Cardiac fibroblast (primary cell): ENCODE results near the gene CISTR.
A peak's percentile ranks its signal among the peaks of the same experiment; 100 is the strongest.

Source experiments
- DNase-seq, 2 donors: peaks; one replicate each; pipeline versions ENCODE4 v3.0.0 to v3.0.0-alpha.2; 2010; ENCODE audit warnings: low read depth in 2 of 2
- H3K4me3 ChIP-seq, 2 donors: replicated peaks in 1 of 2; 1 replicate in 1 of 2; 2 replicates in 1 of 2; pipeline ENCODE4 v1.5.1; 2011; ENCODE audit warnings: low read depth in 2 of 2, low read length in 2 of 2, mild to moderate bottlenecking in 2 of 2, moderate library complexity in 1 of 2
- CTCF ChIP-seq: IDR thresholded peaks from one replicate; pipeline ENCODE4 v1.5.1; 2011; ENCODE audit warnings: low read depth, mild to moderate bottlenecking, low read length, inconsistent platforms

Gene CISTR

DNA sequence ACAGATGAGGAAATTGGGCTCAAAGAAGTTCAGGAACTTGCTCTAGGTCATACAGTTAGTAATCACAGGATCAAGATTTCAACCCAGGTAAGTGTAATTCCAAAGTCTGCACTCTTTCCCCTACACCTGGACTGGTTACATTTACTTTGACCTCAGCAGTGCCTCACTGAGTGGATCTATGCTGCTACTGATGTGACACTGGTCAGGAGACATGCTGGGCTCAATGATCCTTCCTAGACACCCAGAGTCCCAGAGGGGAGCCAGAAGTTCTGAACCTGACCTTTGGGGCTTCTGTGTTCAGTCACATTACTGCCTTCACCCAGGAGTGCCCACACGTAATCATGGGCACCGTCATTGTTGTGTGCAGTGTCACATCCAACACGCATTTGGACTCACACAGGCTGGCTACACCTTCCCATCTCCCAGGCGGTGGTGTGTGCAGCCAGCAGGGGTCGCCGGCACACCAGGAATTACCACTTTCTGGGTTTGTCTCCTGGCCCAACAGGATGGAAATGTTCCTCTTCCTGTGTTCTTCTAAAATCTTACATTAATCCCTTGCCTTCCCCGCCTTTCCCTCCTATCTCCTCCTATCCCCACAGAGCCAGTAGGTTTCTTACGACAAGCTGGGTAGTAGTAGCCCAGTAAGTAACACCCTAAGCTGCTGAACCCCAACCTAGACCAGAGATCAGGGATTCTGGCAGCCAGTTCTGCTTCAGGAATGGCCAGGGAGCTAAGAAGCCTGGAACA is 50.1 kb downstream of the CISTR start:
- peak; percentile 82 to 83 for DNase-seq
- peak; percentile 95 for TF ChIP-seq CTCF
- H3K4me3 ChIP-seq = no peak overlapping the region

DNA sequence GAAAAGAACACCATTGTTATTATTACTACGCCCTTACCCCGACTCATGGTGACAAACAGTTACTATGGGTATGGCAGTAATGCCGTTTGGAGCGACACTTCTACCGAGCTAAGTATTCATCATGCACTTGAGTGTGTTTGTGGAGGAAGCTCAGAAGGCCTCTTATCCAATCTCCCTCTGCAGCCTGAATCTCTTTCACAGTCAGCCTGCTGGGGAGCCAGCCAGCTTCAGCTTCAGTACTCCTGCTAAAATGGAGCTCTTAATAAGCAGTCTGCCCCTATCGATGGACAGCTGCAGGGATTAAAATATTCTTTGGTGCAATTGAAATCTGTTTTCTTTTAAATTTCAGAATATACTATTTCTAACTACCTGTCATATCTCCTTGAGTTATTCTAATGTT is 51.2 kb downstream of the CISTR start:
- no peak overlapping the region for H3K4me3 ChIP-seq
- TF ChIP-seq CTCF = no peak
- no peak for DNase-seq

- no peak for TF ChIP-seq CTCF
- no peak overlapping the region for H3K4me3 ChIP-seq
- DNase-seq = no peak
These were observed 52.1 kb downstream of the CISTR start for GRCh38 chr12:53699678-53700025.

GRCh38 chr12:53698948-53699677 is 52.7 kb downstream of the CISTR start:
- no peak for TF ChIP-seq CTCF
- H3K4me3 ChIP-seq = no peak overlapping the region
- DNase-seq = no peak

- DNase-seq = no peak
- no peak overlapping the region for H3K4me3 ChIP-seq
- TF ChIP-seq CTCF = no peak
These were observed 55.0 kb downstream of the CISTR start for GRCh38 chr12:53696655-53697331.
